ENCODE results near the gene LNX1.

LNX1 gene

GRCh38 chr4:53591372-53591892 lies at the start of gene LNX1:
TSS of gene LNX1 (minus strand) at chr4:53591486. CDS start at chr4:53574002, 17,484 bp downstream.
- no peak for DNase-seq

GRCh38 chr4:53640576-53641453 lies 49.5 kb upstream of the LNX1 start:
- DNase-seq: no peak

- no peak for DNase-seq
Observed at GRCh38 chr4:53638919-53639318, 47.6 kb upstream of the LNX1 start.

- DNase-seq: no peak
Observed at GRCh38 chr4:53637348-53637747, 46.1 kb upstream of the LNX1 start.

- DNase-seq: no peak
Observed at GRCh38 chr4:53635697-53636483, 44.6 kb upstream of the LNX1 start.

GRCh38 chr4:53633608-53634007 lies 42.3 kb upstream of the LNX1 start:
- no peak for DNase-seq

GRCh38 chr4:53629296-53629695 lies 38.0 kb upstream of the LNX1 start:
- DNase-seq: no peak

GRCh38 chr4:53626491-53626890 lies 35.2 kb upstream of the LNX1 start:
- DNase-seq: no peak

GRCh38 chr4:53625888-53626287 lies 34.6 kb upstream of the LNX1 start:
- DNase-seq: no peak

GRCh38 chr4:53622739-53623151 lies 31.5 kb upstream of the LNX1 start:
- no peak for DNase-seq

- no peak for DNase-seq
Observed at GRCh38 chr4:53620956-53621355, 29.7 kb upstream of the LNX1 start.

GRCh38 chr4:53619431-53619830 lies 28.1 kb upstream of the LNX1 start:
- no peak for DNase-seq

- DNase-seq: no peak
Observed at GRCh38 chr4:53618321-53618720, 27.0 kb upstream of the LNX1 start.

- DNase-seq: no peak
Observed at GRCh38 chr4:53617101-53617680, 25.9 kb upstream of the LNX1 start.

- no peak for DNase-seq
Observed at GRCh38 chr4:53616219-53616618, 24.9 kb upstream of the LNX1 start.

- DNase-seq: no peak
Observed at GRCh38 chr4:53614591-53614990, 23.3 kb upstream of the LNX1 start.

- no peak for DNase-seq
Observed at GRCh38 chr4:53613428-53613827, 22.1 kb upstream of the LNX1 start.

GRCh38 chr4:53608649-53609048 lies 17.4 kb upstream of the LNX1 start:
- no peak for DNase-seq

GRCh38 chr4:53608242-53608641 lies 17.0 kb upstream of the LNX1 start:
- no peak for DNase-seq

GRCh38 chr4:53605783-53606182 lies 14.5 kb upstream of the LNX1 start:
- no peak for DNase-seq

- no peak for DNase-seq
Observed at GRCh38 chr4:53602390-53602789, 11.1 kb upstream of the LNX1 start.

- DNase-seq: no peak
Observed at GRCh38 chr4:53601251-53601764, 10.0 kb upstream of the LNX1 start.

- no peak for DNase-seq
Observed at GRCh38 chr4:53599632-53600031, 8.3 kb upstream of the LNX1 start.
